Peyer's patch (tissue), 4 donors: ENCODE results near the gene NEK6. TPM values are rescaled to one million over a fixed set of nuclear protein-coding genes. Genes with fewer than 3 reads are reported as not detected.

Experiments
- DNase-seq, 3 donors: peaks; one replicate each; pipeline ENCODE4 v3.0.0-alpha.2; 2017 to 2019
- H3K27ac ChIP-seq, 4 donors: fragments of 200-600 bp; sonication (generic); one replicate each; pipeline ENCODE4 v1.5.1; 2016 to 2019
- H3K27me3 ChIP-seq, 2 donors: fragments of 200-600 bp; sonication (generic); one replicate each; pipeline ENCODE4 v1.5.1; 2019
- H3K36me3 ChIP-seq, 3 donors: fragments of 200-600 bp; sonication (generic); one replicate each; pipeline ENCODE4 v1.5.1; 2016 to 2019
- H3K4me1 ChIP-seq, 4 donors: fragments of 200-600 bp; sonication (generic); one replicate each; pipeline ENCODE4 v1.5.1; 2016 to 2019
- H3K4me3 ChIP-seq, 4 donors: fragments of 200-600 bp; sonication (generic); 1 replicate in 3 of 4; 2 replicates in 1 of 4; pipeline ENCODE4 v1.5.1; 2016 to 2019; ENCODE audit warnings: mild to moderate bottlenecking in 1 of 4
- H3K9me3 ChIP-seq, 4 donors: fragments of 200-600 bp; sonication (generic); one replicate each; pipeline ENCODE4 v1.5.1; 2016 to 2019; ENCODE audit warnings: mild to moderate bottlenecking in 1 of 4
- POLR2A ChIP-seq, 2 donors: fragments of 450-650 bp; IDR thresholded peaks; one replicate each; pipeline ENCODE4 v1.5.1; 2017; ENCODE audit warnings: antibody characterized with exemption in 2 of 2, mild to moderate bottlenecking in 2 of 2, moderate library complexity in 2 of 2
- total RNA-seq, 4 donors: library from RNA; depleted of rRNA; stranded (reverse); fragments of >200 nt; gene quantifications; one replicate each; pipeline ENCODE4 v1.1.0, GENCODE V29; 2016
- TF ChIP-seq, protein P1 (sequence below), 6 experiments: fragments of 450-650 bp in 4 of 6; fragments of 200-600 bp in 2 of 6; sonication (generic) in 1 of 6; IDR thresholded peaks; one replicate each; pipeline ENCODE4 v1.5.1; 2017 to 2019; ENCODE audit warnings: antibody characterized with exemption in 6 of 6, mild to moderate bottlenecking in 3 of 6, moderate library complexity in 1 of 6

NEK6 gene
- total RNA-seq, 4 donors from 2014 or later: 38.4 to 77.6 (median 46.9) TPM

- Histone ChIP-seq H3K9me3 (no peaks in the 10 kb centered on the region), H3K4me1 (peaks cover 4 to 39% (median 28%) of the 10 kb centered on the region in 4 donors), H3K27ac (peak overlapping the region; percentile 21 to 74 (median 58)), H3K27me3 (no peaks in the 10 kb centered on the region), H3K36me3 (no peaks in the 10 kb centered on the region), H3K4me3 (no peak overlapping the region)
- TF ChIP-seq, protein P1, sequence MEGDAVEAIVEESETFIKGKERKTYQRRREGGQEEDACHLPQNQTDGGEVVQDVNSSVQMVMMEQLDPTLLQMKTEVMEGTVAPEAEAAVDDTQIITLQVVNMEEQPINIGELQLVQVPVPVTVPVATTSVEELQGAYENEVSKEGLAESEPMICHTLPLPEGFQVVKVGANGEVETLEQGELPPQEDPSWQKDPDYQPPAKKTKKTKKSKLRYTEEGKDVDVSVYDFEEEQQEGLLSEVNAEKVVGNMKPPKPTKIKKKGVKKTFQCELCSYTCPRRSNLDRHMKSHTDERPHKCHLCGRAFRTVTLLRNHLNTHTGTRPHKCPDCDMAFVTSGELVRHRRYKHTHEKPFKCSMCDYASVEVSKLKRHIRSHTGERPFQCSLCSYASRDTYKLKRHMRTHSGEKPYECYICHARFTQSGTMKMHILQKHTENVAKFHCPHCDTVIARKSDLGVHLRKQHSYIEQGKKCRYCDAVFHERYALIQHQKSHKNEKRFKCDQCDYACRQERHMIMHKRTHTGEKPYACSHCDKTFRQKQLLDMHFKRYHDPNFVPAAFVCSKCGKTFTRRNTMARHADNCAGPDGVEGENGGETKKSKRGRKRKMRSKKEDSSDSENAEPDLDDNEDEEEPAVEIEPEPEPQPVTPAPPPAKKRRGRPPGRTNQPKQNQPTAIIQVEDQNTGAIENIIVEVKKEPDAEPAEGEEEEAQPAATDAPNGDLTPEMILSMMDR (IDR thresholded peaks at IDR 0.05): no peak
- TF ChIP-seq POLR2A (IDR thresholded peaks at IDR 0.05): no peak
- DNase-seq: peak in 1 of 3 donors; percentile 37
Measured at GRCh38 chr9:124215956-124216355, 41.8 kb upstream of the NEK6 start.

DNA sequence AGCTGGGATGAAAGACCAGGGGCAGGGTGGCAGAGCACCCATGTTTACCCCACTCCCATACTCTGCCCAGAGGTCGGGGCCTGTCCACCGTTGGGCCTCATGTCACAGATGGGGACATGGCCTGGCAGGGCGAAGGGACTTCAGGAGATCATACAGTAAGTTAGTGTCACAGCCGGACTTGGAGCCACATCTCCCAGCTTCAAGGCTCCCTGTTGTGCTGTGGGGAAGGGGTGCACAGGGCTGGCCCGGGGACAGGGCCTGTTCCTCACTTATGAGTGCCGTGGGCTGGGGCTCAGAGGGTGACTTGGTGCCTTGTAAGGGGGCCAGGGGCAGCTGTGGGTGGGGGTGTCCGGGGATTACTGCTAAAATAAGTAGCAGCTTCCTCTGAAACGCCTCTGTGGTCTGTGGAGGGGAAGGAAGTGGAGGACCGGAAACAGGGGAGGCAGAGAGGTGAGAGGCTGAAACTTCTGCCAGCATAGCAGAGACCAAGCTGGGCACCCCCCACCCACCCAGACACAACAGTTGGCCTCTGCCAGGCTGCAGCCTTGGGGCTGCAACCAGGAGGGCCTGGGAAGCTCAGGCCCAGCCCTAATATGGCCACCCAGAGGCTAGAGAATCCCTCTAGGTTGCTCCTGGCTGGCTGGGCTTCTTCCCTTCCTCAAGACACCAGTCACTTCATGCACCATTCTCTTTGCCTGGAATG, 41.1 kb upstream of the NEK6 start:
- no peak overlapping the region for H3K4me3 ChIP-seq
- H3K9me3 ChIP-seq: no peaks in the 10 kb centered on the region
- peaks cover 4 to 46% (median 31%) of the 10 kb centered on the region in 4 donors for H3K4me1 ChIP-seq
- no peaks in the 10 kb centered on the region for H3K27me3 ChIP-seq
- TF ChIP-seq, protein P1 (IDR thresholded peaks at IDR 0.05): no peak
- TF ChIP-seq POLR2A (IDR thresholded peaks at IDR 0.05): no peak
- peak in 2 of 3 donors; percentile 87 to 88 for DNase-seq
- no peaks in the 10 kb centered on the region for H3K36me3 ChIP-seq
- peak overlapping the region; percentile 21 to 74 (median 58) for H3K27ac ChIP-seq

- TF ChIP-seq POLR2A (IDR thresholded peaks at IDR 0.05): no peak
- TF ChIP-seq, protein P1 (IDR thresholded peaks at IDR 0.05): no peak
- no peak overlapping the region for H3K4me3 ChIP-seq
- no peaks in the 10 kb centered on the region for H3K36me3 ChIP-seq
- peak overlapping the region; percentile 44 to 74 (median 61) for H3K27ac ChIP-seq
- H3K9me3 ChIP-seq: no peaks in the 10 kb centered on the region
- peaks cover 10 to 59% (median 31%) of the 10 kb centered on the region in 4 donors for H3K4me1 ChIP-seq
- H3K27me3 ChIP-seq: no peaks in the 10 kb centered on the region
- peak in 2 of 3 donors; percentile 55 to 68 for DNase-seq
Measured at GRCh38 chr9:124217836-124218437, 39.8 kb upstream of the NEK6 start.

- no peaks in the 10 kb centered on the region for H3K9me3 ChIP-seq
- H3K27ac ChIP-seq: peak overlapping the region; percentile 27 to 74 (median 61)
- no peak overlapping the region for H3K4me3 ChIP-seq
- H3K27me3 ChIP-seq: no peaks in the 10 kb centered on the region
- TF ChIP-seq POLR2A (IDR thresholded peaks at IDR 0.05): no peak
- TF ChIP-seq, protein P1 (IDR thresholded peaks at IDR 0.05): peak in 3 of 6 experiments; percentile 20 to 27 (median 25)
- H3K36me3 ChIP-seq: no peaks in the 10 kb centered on the region
- peaks cover 10 to 63% (median 31%) of the 10 kb centered on the region in 4 donors for H3K4me1 ChIP-seq
- DNase-seq: peak; percentile 70 to 93 (median 81)
Measured at GRCh38 chr9:124218438-124218982, 39.2 kb upstream of the NEK6 start.

DNA sequence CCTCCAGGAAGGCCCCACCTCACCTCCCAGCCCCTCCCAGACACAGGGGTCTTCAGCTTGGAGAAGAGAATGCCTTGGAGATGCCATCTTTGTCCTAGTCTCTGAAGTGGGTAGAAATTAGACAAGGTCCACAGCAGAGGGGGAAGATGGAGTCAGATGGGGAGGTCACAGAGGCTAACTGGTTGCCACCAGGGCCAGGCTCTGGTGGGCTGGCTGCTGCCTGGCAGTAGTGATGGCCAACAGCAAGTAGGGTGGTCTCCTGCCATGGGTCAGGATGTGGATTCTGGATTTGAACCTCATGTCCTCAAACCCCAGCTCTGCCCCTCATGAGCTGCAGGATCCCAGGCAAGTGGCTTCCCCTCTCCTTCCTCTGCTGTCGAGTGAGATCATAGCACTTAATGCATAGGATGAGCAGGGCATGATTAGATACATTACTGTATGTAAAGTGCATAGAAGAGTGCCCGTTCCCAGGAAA, 38.7 kb upstream of the NEK6 start:
- H3K27me3 ChIP-seq: no peaks in the 10 kb centered on the region
- no peaks in the 10 kb centered on the region for H3K36me3 ChIP-seq
- no peaks in the 10 kb centered on the region for H3K9me3 ChIP-seq
- peak overlapping the region; percentile 27 to 74 (median 61) for H3K27ac ChIP-seq
- no peak overlapping the region for H3K4me3 ChIP-seq
- TF ChIP-seq, protein P1 (IDR thresholded peaks at IDR 0.05): no peak
- peaks cover 13 to 68% (median 34%) of the 10 kb centered on the region in 4 donors for H3K4me1 ChIP-seq
- DNase-seq: no peak
